NCI-H146 treated with DMSO at 0.1 percent for 48 hours (cell line): ENCODE data around the gene SGK1.
"Not testable (repeated sequence)": the region's sequence is repeated elsewhere in the genome, so short reads cannot be mapped to it uniquely, and the experiment has no call there.

Source experiments
- DNase-seq: peaks from one replicate; lab custom pipeline; 2025; ENCODE audit not compliant: unreplicated experiment; lab: John Stamatoyannopoulos, UW

SGK1 gene

GRCh38 chr6:134307870-134308269 lies 10.0 kb downstream of the SGK1 start:
- DNase-seq: no peak

GRCh38 chr6:134307075-134307474 lies 10.8 kb downstream of the SGK1 start:
- no peak for DNase-seq

GRCh38 chr6:134304381-134304780 lies 13.5 kb downstream of the SGK1 start:
- DNase-seq: not testable (repeated sequence)

GRCh38 chr6:134303891-134304290 lies 14.0 kb downstream of the SGK1 start:
- DNase-seq: no peak

GRCh38 chr6:134299236-134299635 lies 18.7 kb downstream of the SGK1 start:
- DNase-seq: no peak

GRCh38 chr6:134296762-134297161 lies 21.1 kb downstream of the SGK1 start:
- no peak for DNase-seq

GRCh38 chr6:134295953-134296553 lies 21.9 kb downstream of the SGK1 start:
- DNase-seq: no peak

- no peak for DNase-seq
Observed at GRCh38 chr6:134293659-134294161, 24.2 kb downstream of the SGK1 start.

GRCh38 chr6:134291156-134291555 lies 26.8 kb downstream of the SGK1 start:
- no peak for DNase-seq

- no peak for DNase-seq
Observed at GRCh38 chr6:134289204-134289575, 28.7 kb downstream of the SGK1 start.

GRCh38 chr6:134288538-134289203 lies 29.2 kb downstream of the SGK1 start:
- no peak for DNase-seq

GRCh38 chr6:134287859-134288537 lies 29.9 kb downstream of the SGK1 start:
- no peak for DNase-seq

GRCh38 chr6:134282816-134283215 lies 35.1 kb downstream of the SGK1 start:
- DNase-seq: no peak

GRCh38 chr6:134281388-134281787 lies 36.5 kb downstream of the SGK1 start:
- DNase-seq: no peak

GRCh38 chr6:134278000-134278399 lies 39.9 kb downstream of the SGK1 start:
- no peak for DNase-seq

- DNase-seq: not testable (repeated sequence)
Observed at GRCh38 chr6:134276891-134277377, 41.0 kb downstream of the SGK1 start.

- DNase-seq: no peak
Observed at GRCh38 chr6:134272374-134272773, 45.5 kb downstream of the SGK1 start.

- no peak for DNase-seq
Observed at GRCh38 chr6:134267917-134268361, 50.0 kb downstream of the SGK1 start.

GRCh38 chr6:134266776-134267175 lies 51.1 kb downstream of the SGK1 start:
- no peak for DNase-seq

- DNase-seq: no peak
Observed at GRCh38 chr6:134261766-134262165, 56.1 kb downstream of the SGK1 start.

- DNase-seq: no peak
Observed at GRCh38 chr6:134258849-134259306, 59.0 kb downstream of the SGK1 start.

- no peak for DNase-seq
Observed at GRCh38 chr6:134257516-134257915, 60.4 kb downstream of the SGK1 start.
